Stimulated activated CD8-positive, alpha-beta memory T cell treated with anti-CD3 and anti-CD28 coated beads, Interleukin-2, amount 100 ng/mL, for 48 hours (primary cell): Measurements from ENCODE around the gene WWOX.

Source experiments
- DNase-seq, 2 donors: peaks; one replicate each; pipeline ENCODE4 v3.0.0-alpha.2; 2020; ENCODE audit warnings: low read depth in 2 of 2

The WWOX gene

DNA sequence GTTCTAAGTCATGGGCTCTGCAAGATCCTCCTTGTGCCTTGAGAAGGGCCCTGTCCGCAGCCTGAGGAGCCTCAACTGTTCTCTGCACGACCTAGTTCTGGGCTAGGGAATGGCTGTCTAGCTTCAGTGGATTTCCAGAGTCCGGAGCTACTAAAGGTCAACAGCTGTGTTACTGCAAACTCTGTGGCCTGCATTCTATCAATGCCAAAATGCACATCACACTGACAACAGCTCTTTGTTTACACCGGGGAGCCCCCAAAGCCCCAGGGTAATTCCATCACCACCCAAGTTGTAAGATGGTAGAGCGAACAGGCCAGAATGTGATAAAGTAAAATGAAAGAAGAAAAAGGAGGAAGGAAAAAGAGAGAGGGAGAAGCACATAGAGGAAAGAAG is 890.9 kb downstream of the WWOX start:
- no peak for DNase-seq

DNA sequence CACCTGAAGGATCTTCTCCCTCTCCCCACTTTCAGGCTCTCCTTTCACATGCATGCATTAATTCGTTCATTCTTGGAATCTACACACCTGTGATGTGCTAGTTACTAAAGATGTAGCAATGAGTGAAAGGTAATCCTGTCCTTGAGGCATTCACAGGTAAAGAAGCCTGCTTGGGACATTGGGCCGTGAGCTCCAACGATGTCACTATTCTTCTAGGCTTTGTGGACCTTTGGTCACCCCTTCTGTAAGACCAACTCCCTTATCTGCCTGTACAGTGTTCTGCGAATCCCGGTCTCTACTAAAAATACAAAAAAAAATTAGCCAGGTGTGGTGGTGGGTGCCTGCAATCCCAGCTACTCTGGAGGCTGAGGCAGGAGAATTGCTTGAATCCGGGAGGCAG is 892.5 kb downstream of the WWOX start:
- DNase-seq: no peak

DNA sequence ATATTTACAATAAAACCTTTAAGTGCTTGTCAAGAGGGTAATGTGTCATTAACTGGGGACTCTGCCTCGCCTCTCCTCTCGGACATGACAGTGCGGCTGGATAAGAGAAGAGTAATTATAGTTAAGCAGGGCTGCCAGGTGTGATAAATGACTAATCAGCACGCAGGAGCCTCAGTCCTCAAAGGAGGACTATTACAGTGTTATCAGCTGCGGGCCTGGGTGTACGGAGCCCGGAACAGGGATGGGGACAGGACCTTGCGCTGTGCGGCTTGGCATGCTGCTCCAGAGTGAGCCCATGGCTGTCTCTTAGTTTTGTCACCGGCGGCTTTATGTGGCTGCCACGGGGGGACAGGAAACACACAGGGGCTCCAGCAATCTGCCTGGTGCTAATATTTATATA is 893.9 kb downstream of the WWOX start:
- DNase-seq: no peak

DNA sequence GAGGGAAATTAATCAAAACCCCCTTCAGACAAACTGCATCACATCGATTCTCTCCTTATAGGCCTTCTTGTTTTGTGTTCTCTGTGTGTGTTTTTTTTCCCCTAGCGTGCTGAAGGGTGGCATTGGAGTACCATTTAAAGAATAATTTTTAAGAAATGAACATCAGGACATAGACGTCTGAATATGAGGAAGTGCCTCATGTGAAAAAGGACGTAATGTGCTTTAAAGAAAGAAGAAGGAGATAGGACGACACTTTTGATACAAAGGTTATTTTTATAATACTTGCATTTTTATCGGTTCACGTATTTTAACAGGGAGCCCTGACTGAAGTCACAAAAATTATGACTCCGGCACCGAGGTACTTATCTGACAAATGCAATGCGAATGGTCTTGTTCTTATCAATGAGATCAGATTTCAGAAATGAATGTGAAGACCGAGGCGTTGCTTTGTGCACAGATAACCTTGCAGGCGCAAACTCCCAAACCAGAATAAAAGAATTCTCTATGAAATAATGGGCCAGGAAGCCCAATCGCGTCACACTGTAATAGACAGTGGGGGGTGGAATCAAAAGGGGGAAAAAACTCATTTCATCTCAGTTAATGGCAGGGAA is 894.8 kb downstream of the WWOX start:
- no peak for DNase-seq

DNA sequence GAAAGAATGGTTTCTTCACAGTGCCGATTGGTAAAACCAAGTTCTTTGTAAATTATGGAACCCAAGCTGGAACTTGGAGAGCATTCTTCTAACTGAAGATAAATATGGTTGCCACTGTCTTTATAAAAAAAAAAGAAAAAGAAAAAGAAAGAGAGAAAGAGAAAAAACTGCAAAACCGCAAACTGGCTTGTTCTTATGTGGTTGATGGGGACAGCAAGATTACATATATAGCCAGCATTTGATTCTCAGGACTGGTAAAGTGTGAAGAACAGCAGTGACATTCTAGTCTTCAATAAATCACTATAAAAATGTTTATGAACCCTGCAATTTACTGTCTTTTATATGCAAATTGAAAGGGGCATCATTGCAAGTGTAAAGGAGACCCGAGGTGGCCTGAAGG is 896.0 kb downstream of the WWOX start:
- DNase-seq: no peak

DNA sequence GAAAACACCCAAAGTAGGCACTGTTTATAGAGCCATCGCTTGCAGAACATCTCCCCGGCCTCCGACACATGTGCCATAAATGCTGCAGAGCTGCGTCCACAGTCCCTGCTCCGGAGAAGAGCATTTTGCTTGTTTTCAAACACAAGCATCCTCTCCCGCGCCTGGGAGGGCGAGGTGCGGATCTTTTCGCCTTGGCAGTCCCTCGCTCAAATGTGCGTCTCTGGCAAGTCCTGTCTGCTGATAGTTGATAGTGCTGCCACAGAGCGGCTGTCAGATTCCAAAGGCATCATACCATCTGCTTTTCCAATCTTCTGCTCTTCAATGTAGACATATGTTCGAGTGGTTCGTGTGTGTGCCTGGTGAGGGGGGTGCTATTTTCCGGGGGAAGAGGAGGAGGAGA is 897.3 kb downstream of the WWOX start:
- DNase-seq: no peak

DNA sequence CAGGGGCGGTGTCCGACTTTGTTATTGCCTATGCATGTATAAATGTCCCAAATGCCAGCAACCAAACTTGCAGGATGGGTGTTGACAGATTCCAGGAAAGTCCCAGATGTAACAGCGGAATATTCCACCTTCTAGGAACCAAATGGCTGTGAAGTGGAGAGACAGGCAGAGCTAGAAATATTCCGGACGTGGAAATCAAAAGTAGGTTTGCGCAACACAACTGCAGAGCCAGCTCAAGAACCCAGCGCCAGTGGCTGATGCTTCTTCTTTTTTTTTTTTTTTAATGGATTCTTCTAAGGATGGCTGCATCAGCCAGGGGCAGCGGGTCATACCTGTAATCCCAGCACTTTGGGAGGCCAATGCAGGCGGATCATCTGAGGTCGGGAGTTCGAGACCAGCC is 899.4 kb downstream of the WWOX start:
- no peak for DNase-seq

DNA sequence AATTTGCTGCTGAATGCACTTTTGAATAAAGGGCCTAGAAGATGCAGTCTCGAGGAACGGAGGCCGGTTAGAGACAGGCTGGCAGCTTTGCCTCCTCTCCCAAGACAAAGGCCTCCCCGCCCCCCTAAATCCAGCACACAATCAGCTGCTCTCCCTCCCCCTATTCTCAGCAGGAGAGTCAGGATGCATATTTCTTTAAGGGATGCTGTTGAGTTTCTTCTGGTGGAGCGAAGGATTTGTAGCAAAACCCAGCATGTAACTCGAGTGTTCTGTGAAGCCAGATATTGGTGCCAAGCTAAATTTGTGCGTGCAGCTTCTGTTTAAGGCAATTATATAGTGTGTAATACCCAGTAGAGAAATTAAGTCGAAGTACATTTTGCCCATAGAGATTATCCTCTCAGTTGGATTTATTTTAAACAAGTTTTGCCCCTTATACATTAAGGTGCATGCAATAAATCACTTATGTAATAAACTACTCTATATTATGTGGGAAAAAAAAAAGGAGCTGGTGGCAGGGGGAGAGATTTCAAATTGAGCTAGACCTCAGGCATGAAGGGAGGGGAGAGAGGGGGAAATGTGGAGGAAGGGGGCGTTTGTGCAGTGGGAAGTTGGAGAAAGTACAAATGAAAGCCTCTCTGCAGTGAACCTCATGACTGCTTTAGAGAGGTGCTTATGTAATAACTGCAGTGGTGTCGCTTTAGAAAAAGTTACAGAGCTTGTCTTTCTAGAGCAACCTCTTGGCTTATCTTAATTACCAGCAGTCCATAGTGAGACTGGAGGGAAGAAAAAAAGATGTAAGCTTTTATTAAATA is 901.9 kb downstream of the WWOX start:
- DNase-seq: no peak

DNA sequence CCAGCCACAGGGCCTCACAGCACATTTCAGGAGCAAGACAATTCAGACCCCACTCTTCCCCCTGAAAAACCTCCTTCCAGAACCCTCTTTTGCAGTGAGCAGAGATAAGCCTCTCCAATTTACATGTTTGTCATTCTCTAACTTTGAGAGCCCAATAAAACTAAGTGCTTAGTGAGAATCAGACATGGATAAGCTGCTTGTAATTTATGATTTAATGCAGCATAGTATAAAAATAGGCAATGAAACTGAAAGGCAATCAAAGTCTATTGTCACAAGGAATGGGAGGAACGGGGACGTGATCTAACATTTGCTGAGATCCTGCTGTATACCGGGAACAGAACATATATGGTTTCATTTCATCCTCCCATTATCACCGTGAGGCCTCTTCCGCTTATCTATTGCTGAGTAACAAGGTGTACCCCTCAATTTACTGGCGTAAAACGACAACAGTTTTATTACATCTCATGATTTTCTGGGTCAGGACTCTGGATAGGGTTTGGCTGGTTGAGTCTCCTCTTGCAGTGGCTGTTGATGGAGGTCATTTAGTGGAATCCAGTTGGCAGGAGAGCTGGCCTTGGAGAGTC is 903.7 kb downstream of the WWOX start:
- no peak for DNase-seq

DNA sequence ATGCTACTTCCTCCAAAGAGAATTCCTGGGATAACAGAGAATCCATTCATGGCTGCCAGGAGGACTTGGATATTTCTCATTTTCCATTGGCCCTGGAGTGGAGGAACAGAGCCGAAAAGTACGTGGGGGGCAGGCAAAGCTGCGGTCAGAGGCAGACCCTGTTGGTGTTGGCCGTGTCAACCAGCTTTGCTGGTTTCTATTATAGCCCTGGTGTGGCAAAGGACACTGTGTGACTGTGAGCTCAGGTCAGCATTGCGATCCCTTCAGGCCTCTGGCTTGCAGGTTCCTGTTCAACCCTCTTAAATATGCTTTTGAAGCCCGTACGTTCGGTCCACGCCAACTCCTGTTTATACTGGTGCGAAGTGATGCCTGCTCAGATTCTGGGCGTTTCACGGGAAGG is 904.9 kb downstream of the WWOX start:
- DNase-seq: no peak

DNA sequence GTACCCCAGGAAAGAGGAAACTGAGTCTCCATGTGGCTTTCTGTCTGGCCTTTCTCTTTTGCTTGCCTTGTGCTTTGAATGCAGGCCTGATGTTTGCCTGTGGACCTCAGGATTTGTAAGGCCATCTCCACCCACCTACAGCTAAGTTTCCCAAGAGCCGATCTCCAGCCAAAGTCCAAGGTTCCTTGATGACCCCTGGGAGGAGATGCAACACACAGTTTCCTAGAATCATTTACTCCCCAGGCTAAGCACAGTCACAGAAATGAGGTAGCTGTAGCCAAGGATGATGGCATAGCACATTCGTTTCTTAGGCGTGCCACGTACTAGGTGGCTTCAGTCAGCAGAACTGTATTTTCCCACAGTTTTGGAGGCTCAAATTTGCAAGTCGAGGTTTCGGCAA is 905.6 kb downstream of the WWOX start:
- DNase-seq: no peak

DNA sequence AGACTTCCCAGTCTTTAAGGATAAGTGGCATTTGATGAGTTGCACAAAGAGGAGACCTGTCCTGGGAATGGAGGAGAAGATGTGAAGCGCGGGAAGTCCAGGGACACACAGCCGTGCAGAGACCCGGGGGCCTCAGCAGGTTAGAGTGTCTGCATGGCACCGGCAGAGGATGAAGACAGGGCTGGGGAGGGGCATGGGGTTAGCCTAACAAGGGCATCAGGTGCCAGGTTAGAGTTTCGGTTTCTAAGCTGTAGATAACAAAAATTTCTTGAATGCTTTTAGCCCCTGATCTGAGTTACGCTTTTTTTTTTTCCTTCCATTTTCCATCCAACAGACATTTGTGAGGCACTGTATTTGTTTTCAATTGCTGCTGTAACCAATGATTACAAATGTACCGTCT is 906.8 kb downstream of the WWOX start:
- no peak for DNase-seq

DNA sequence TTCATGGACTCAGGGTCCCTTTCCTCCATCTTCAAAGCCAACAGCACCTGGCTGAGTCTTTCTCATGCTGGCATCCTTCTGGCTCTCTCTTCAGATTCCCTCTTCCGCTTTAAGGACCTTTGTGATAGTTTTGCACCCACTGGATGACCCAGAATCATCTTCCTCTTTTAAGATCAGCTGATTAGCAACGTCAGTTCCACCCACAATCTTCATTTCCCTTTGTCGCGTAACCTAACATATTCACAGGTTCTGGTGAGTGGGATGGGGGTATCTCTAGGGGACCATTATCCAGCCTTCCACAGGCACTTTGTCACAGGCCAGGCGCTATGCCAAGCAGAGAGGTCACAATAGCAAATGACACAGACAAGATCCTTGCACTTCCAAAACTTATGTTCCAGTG is 907.3 kb downstream of the WWOX start:
- no peak for DNase-seq

DNA sequence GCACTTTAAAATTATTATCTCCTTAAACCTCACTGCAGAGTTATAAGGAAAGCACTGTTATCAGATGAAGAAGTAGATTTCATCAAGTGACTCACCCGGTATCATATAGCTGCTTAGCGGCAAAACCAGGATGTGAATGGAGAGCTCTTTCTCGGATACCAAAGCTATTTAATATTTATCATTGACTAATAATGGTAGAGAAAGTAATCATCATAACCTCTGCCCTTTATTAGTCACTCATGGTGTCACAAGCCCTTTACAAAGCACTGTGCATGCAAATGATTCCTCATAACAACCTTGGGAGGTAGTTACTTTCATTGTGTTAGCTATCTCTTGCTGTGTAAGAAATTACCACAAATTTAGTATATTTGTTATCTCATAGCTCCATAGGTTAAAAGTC is 908.2 kb downstream of the WWOX start:
- no peak for DNase-seq

DNA sequence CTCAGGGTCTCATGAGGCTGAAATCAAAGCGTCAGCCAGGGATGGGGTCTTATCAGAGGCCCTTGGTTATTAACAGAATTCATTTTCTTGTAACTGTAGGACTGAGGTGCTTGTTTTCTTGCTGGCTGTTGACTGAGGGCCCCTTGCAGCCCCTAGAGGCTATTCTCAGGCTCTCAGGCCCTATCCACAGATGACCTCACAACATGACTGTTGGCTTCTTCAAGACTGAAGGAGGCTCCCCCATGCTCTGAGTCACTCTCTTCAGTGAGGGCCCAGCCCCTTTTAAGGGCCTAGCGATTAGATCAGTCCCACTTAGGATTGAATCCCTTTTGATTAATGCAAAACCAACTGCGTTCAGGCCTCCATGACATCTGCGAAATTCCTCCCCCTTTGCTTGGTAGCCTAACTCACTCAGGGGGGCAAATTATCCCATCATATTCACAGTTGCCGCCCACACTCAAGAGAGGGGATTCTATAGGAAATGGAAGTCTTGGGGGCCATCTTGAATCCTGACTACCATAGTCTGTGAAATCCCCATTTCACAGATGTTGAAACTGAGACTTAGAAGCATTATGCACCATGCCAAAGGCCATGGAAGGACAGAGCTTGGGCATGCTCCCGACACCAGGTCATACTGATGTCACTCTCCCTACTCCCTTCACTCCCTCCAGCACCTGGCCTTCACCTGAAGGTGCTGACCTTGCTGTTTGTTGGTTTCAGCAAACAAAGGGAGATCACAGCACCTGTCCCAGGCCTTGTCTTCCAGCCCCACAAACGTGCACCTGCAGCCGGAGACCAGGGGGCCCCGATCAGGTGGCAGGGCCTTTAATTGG is 908.8 kb downstream of the WWOX start:
- peak in 1 of 2 donors; percentile 9 for DNase-seq

DNA sequence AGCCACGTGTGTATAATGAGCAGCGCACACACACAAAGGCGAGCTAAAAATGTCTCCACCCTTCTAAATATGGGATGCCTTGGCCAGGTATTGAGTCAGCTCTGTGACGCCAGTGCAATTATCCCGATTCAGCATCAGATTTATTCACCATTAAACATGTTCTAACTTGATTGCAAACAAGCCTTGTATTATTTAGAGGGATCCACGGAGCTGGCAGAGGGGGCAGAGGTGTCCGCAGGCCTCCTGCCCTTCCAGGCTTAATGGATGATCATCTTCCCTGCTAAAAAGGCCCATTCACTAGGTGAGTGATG is 909.4 kb downstream of the WWOX start:
- no peak for DNase-seq

DNA sequence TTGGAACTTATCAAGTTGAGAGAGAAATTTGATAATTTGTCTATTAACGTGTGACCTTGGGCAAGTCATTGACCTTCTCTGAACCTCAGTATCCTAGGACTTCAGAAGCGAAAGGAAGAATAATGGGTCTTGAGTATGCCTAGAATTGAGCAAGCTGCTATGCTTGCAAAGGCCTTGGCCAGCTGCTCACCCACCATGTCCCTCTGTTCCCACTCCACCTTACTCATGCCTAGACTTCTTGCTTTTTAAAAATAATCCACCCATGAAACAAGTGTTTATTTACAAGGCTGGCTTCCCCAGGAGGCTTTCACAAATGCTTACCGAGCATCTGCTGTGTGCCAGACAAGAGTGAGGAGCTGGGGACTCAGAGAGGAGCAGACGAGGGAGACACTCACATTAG is 910.4 kb downstream of the WWOX start:
- DNase-seq: no peak

DNA sequence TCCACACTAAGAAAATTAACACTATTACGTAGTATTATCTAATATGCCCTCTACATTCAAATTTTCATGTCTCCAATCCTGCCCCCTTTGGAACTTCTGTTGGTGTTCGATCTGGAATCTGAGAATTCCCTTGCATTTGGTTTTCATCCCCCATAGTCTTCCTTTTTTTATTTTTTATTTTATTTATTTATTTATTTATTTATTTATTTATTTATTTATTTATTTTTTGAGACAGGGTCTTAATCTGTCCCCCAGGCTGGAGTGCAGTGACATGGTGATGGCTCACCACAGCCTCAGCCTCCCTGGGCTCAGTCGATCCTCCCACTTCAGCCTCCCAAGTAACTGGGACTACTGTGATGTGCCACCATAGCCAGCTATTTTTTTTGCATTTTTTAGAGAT is 911.8 kb downstream of the WWOX start:
- no peak for DNase-seq

DNA sequence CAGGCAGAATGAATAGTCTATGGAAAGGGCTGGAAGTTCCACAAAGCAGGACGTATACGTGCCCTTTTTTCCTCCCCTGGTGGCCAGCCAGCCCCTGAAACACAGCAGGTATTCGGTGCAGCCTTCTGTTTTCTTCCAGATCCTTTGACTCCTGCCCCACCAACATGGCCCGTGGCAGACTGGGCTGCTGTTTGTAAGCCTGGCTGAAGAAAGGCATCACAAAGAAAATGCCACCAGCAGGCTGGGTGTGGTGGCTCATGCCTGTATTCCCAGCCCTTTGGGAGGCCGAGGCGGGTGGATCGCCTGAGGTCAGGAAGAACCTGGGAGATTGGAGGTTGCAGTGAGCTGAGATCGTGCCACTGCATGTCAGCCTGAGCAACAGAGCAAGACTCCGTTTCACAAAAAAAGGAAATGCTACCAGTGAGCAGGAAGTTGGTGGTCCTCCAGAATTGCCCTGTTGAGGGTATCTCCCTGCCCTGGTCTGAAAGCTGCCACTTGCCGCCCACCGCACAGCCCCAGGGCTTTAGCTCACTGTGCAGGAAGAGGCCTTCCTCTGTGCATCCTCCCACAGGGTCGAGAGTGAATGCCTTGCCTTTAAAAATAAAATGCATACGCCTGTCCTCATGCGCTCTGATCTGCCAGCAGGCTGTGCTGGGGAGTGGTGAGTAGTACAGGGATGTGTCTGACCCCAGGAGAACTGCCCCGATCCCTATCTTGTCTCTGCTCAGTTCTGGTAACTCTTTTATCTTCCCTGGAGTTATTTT is 913.4 kb downstream of the WWOX start:
- no peak for DNase-seq

DNA sequence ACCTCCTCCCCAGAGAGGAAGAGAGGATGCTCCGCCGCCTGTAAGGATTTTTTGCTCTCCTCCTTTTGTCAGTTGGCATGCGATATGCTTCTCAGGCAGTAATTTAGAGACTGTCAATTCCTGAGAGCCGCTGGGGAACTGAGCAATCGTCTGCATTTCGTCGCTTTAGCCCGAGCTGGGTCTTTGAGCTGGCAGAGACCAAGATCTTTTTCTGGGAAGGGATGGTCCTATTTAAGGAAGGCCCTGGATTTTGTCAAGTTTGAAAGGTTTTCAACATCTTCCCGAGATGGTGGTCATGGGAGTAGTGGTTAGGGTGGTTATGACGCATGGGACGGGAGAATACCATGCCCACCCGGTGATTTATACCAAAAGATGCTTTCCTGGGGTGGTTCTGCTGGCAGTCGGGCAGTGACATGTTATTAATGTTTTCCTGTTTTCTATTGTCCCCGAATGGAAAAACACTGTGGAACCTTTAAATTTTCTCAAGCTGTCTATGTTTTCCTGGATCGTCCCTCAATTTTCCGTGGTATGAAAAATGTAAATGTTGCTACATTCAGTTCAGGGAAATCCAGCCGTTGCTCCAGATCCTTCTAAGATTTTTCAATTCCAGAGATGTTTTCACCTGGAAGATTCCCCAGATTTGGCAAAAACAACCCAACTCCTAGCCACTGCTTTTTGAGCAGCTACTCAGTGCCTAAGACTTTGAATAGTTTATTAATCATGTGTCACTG is 914.6 kb downstream of the WWOX start:
- DNase-seq: no peak
